A673 (cell line): ENCODE measurements around the gene LRFN5. TPM values are rescaled to one million over a fixed set of nuclear protein-coding genes. Genes with fewer than 3 reads are reported as not detected.

Source experiments
- BruUV-seq: library from RNA; stranded (reverse); fragments of 400-500 nt; replicated peaks from 2 replicates; lab custom pipeline; 2021; lab: Mats Ljungman, UMichigan
- CTCF ChIA-PET: fragments of 300-600 bp; sonication (Branson Sonifier 250); formaldehyde crosslinking; loops from one replicate; lab custom pipeline; 2022; ENCODE audit warnings: antibody characterized with exemption; lab: Charles Lee
- POLR2A ChIA-PET: fragments of 300-600 bp; sonication (Branson Sonifier 250); formaldehyde crosslinking; loops from one replicate; lab custom pipeline; 2022; ENCODE audit warnings: antibody characterized with exemption; ENCODE audit not compliant: low non-redundant PET; lab: Charles Lee
- DNase-seq: peaks from one replicate; pipeline ENCODE4 v3.0.0-alpha.2; 2015; ENCODE audit warnings: low spot score
- H3K27ac ChIP-seq: fragments of 200-600 bp; sonication (generic); 2 replicates; pipeline ENCODE4 v1.5.1; 2016; ENCODE audit warnings: mixed run types, low read depth, mild to moderate bottlenecking, mixed read lengths, antibody characterized with exemption, low read length; ENCODE audit not compliant: poor library complexity, severe bottlenecking
- H3K27me3 ChIP-seq: fragments of 200-600 bp; sonication (generic); replicated peaks from 2 replicates; pipeline ENCODE4 v1.6.1; 2017; ENCODE audit warnings: mixed run types, low read depth, mild to moderate bottlenecking, mixed read lengths, antibody characterized with exemption, low read length; ENCODE audit not compliant: insufficient read depth, poor library complexity
- H3K36me3 ChIP-seq: fragments of 200-600 bp; sonication (generic); 2 replicates; pipeline ENCODE4 v1.6.1; 2016; ENCODE audit warnings: mixed run types, mild to moderate bottlenecking, mixed read lengths, antibody characterized with exemption, low read length; ENCODE audit not compliant: insufficient read depth, poor library complexity, severe bottlenecking
- H3K4me1 ChIP-seq: fragments of 200-600 bp; sonication (generic); 2 replicates; pipeline ENCODE4 v1.6.1; 2017; ENCODE audit warnings: mixed run types, mild to moderate bottlenecking, mixed read lengths, antibody characterized with exemption, low read length; ENCODE audit not compliant: insufficient read depth, poor library complexity, severe bottlenecking
- H3K4me3 ChIP-seq: fragments of 200-600 bp; sonication (generic); 2 replicates; pipeline ENCODE4 v1.5.1; 2016; ENCODE audit warnings: low read depth, mixed run types, mild to moderate bottlenecking, mixed read lengths, low read length; ENCODE audit not compliant: poor library complexity, severe bottlenecking
- H3K9me3 ChIP-seq: fragments of 200-600 bp; sonication (generic); 2 replicates; pipeline ENCODE4 v1.6.1; 2016; ENCODE audit warnings: mixed run types, low read depth, mild to moderate bottlenecking, mixed read lengths, antibody characterized with exemption, low read length; ENCODE audit not compliant: poor library complexity, severe bottlenecking
- EZH2 ChIP-seq: fragments of 200-600 bp; sonication (generic); IDR thresholded peaks from 2 replicates; pipeline ENCODE4 v1.6.1; 2017; ENCODE audit warnings: borderline replicate concordance, low read depth, mild to moderate bottlenecking, mixed read lengths, antibody characterized with exemption, low read length; ENCODE audit not compliant: poor library complexity, severe bottlenecking
- intact Hi-C: fragments of 100-400 bp; cut with micrococcal nuclease; formaldehyde crosslinking; loops from one replicate; pipeline ENCODE4 v1.10.0; 2022; ENCODE audit not compliant: unreplicated experiment
- total RNA-seq: library from RNA; stranded (reverse); gene quantifications from 2 replicates; pipeline ENCODE4 v1.2.3, GENCODE V29; 2021
- TF ChIP-seq, protein P1 (sequence below): fragments of 300-800, 200-600 bp; sonication (generic); conservative IDR thresholded peaks from 2 replicates; pipeline ENCODE4 v1.5.1; 2017; ENCODE audit warnings: low read depth, mild to moderate bottlenecking, antibody characterized with exemption, low read length, moderate library complexity, mixed read lengths

The LRFN5 gene
- total RNA-seq, 1 experiment from 2014 or later, result 51.3 TPM

DNA sequence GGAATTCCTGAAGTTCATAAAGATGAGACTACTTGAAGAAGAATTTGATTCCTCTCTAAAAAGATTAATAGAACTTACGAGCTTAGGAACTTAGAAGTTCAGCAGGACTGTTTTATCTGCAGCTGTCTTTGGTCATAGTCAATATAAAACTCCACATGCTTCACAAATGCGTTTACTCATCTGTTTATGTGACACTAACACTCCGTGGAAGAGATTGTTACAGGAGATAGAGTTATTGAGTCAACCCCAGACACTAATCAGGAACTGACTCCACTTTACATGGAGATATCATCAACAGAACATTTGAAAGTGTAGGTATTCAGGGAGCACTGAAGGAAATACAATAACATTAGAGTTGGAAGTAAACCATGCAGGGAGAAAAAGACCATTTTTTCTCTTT lies 92.8 kb downstream of the LRFN5 start:
- DNase-seq, result peak; percentile 27
- H3K4me1 ChIP-seq, result peaks cover 18% of the 10 kb centered on the region
- H3K9me3 ChIP-seq, result peaks cover 8% of the 10 kb centered on the region
- H3K4me3 ChIP-seq, result no peak overlapping the region
- no TSS peak for BruUV-seq
- intact Hi-C loops, result no loop called here
- ChIA-PET CTCF (no interaction called here), POLR2A (no interaction called here)
- no peak overlapping the region for H3K27ac ChIP-seq
- H3K27me3 ChIP-seq, result no peaks in the 10 kb centered on the region
- TF ChIP-seq, protein P1, sequence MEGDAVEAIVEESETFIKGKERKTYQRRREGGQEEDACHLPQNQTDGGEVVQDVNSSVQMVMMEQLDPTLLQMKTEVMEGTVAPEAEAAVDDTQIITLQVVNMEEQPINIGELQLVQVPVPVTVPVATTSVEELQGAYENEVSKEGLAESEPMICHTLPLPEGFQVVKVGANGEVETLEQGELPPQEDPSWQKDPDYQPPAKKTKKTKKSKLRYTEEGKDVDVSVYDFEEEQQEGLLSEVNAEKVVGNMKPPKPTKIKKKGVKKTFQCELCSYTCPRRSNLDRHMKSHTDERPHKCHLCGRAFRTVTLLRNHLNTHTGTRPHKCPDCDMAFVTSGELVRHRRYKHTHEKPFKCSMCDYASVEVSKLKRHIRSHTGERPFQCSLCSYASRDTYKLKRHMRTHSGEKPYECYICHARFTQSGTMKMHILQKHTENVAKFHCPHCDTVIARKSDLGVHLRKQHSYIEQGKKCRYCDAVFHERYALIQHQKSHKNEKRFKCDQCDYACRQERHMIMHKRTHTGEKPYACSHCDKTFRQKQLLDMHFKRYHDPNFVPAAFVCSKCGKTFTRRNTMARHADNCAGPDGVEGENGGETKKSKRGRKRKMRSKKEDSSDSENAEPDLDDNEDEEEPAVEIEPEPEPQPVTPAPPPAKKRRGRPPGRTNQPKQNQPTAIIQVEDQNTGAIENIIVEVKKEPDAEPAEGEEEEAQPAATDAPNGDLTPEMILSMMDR, result no peak
- no peak for TF ChIP-seq EZH2
- no peaks in the 10 kb centered on the region for H3K36me3 ChIP-seq

DNA sequence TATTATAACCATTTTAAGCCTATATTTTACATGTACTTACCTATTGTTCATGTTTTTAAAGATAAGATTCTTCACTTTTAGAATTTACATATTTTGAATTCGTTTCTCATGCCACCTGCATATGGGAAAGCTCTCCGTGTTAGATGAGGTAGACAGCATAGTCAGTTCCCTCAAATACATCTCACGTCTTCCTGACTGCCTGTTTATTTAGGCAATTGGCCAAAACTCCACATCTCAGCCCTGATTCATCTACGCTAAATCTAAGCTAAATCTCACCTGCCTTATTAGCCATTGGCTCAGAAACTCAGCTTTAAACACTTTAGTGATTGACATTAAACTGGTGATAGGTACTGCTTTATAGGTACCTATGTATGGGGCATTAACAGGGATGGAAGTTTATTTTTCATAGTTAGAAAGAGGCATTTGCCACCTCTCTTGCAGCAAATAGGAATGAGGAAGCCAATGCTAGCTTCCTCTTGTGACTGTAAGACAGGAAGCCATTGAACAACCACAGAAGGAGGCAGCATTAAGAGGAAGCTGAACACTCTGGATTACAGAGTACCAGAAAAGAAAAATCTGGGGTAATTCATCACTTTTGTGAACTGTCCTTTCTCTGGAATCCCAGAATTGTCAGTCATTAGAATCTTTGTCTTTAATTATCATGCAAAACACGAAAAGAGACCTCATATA lies 111.9 kb downstream of the LRFN5 start:
- TF ChIP-seq, protein P1, result no peak
- TF ChIP-seq EZH2, result no peak
- ChIA-PET POLR2A (interaction anchor here (0.5 kb wide), 1 partner anchor 537 kb away, joined by 3 read pairs; no protein-coding TSS in a partner anchor), CTCF (no interaction called here)
- intact Hi-C loops, result no loop called here
- H3K36me3 ChIP-seq, result no peaks in the 10 kb centered on the region
- H3K27ac ChIP-seq, result peak overlapping the region; percentile 0
- H3K4me3 ChIP-seq, result no peak overlapping the region
- no TSS peak for BruUV-seq
- peaks cover 8% of the 10 kb centered on the region for H3K4me1 ChIP-seq
- H3K27me3 ChIP-seq, result no peaks in the 10 kb centered on the region
- DNase-seq, result no peak
- no peaks in the 10 kb centered on the region for H3K9me3 ChIP-seq

DNA sequence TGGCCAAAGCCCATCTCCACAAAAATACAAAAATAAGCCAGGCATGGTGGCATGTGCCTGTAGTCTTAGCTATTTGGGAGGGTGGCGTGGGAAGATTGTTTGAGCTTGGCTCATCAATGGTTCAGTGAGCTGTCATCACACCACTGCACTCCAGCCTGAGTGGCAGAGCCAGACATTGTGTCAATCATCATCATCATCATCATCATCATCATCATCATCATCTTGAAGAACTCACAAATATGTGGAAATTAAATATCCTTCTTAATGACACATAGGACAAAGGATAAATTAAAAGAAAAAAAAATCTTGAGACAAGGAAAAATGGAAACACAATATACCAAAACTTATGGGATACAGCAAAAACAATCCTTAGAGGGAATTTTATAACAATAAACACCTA lies 132.5 kb downstream of the LRFN5 start:
- ChIA-PET CTCF (no interaction called here), POLR2A (no interaction called here)
- Histone ChIP-seq H3K4me3 (no peak overlapping the region), H3K4me1 (no peaks in the 10 kb centered on the region), H3K9me3 (peaks cover 16% of the 10 kb centered on the region), H3K27me3 (no peaks in the 10 kb centered on the region), H3K27ac (no peak overlapping the region), H3K36me3 (no peaks in the 10 kb centered on the region)
- no peak for DNase-seq
- BruUV-seq, result no TSS peak
- intact Hi-C loops, result no loop called here
- TF ChIP-seq, protein P1, result no peak
- TF ChIP-seq EZH2, result no peak
